Activated naive CD8-positive, alpha-beta T cell treated with anti-CD3 and anti-CD28 coated beads for 36 hours (primary cell): Measurements from ENCODE around the gene TMCO2. TPM values are rescaled to one million over a fixed set of nuclear protein-coding genes. Genes with fewer than 3 reads are reported as not detected.

ENCODE experiments used
- DNase-seq: peaks from one replicate; pipeline ENCODE4 v3.0.0; 2021
- H3K27ac Mint-ChIP-seq: one replicate; pipeline ENCODE4 v1.8.0; 2022; ENCODE audit warnings: mild to moderate bottlenecking, moderate library complexity, mixed read lengths
- H3K27me3 Mint-ChIP-seq: one replicate; pipeline ENCODE4 v1.8.0; 2022; ENCODE audit warnings: mild to moderate bottlenecking, mixed read lengths
- H3K36me3 Mint-ChIP-seq: one replicate; pipeline ENCODE4 v1.8.0; 2021; ENCODE audit warnings: mild to moderate bottlenecking, mixed read lengths
- H3K4me1 Mint-ChIP-seq: one replicate; pipeline ENCODE4 v1.8.0; 2021; ENCODE audit warnings: mixed read lengths
- H3K4me3 Mint-ChIP-seq: one replicate; pipeline ENCODE4 v1.8.0; 2022; ENCODE audit warnings: mild to moderate bottlenecking, moderate library complexity, mixed read lengths
- H3K9me3 Mint-ChIP-seq: one replicate; pipeline ENCODE4 v1.8.0; 2022; ENCODE audit warnings: mixed read lengths
- total RNA-seq, 2 experiments: library from RNA; stranded (reverse); gene quantifications; one replicate each; pipeline ENCODE4 v1.2.3, GENCODE V29; 2021

Gene TMCO2
- total RNA-seq, 2 experiments from 2014 or later: not detected

GRCh38 chr1:40270152-40270834 is 22.6 kb downstream of the TMCO2 start:
- Mint-ChIP-seq H3K4me3 (no peak overlapping the region), H3K4me1 (peaks cover 18% of the 10 kb centered on the region), H3K36me3 (peaks cover 31% of the 10 kb centered on the region), H3K27ac (peak overlapping the region; percentile 73), H3K27me3 (no peaks in the 10 kb centered on the region), H3K9me3 (no peaks in the 10 kb centered on the region)
- DNase-seq: no peak

DNA sequence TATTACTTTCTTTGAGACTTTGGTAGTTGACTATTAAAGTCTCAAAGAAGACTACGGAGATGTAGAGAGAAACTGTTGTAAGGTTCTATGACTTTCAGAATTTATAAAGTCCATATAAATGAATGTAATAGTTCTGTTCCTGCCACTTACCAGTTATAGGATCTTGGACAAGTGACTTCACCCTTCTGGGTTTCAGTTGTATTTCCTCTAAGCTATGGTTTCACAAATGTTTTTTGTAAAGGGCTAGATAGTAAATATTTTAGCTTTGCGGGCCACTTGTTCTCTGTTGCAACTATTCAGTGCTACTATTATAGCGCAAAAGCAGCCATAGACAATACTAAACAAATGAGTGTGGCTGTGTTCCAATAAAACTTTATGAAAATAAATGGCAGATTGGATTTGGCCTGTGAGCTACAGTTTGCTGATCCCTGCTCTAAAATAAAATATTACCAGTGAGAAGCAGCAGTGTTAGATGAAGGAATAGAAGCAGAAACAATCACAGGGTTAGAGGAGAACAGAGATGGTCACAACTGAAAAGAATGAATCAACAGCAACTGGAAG is 25.0 kb downstream of the TMCO2 start:
- Mint-ChIP-seq H3K27ac (peak overlapping the region; percentile 49), H3K9me3 (no peaks in the 10 kb centered on the region), H3K4me1 (peaks cover 13% of the 10 kb centered on the region), H3K4me3 (no peak overlapping the region), H3K36me3 (peaks cover 31% of the 10 kb centered on the region), H3K27me3 (no peaks in the 10 kb centered on the region)
- no peak for DNase-seq

DNA sequence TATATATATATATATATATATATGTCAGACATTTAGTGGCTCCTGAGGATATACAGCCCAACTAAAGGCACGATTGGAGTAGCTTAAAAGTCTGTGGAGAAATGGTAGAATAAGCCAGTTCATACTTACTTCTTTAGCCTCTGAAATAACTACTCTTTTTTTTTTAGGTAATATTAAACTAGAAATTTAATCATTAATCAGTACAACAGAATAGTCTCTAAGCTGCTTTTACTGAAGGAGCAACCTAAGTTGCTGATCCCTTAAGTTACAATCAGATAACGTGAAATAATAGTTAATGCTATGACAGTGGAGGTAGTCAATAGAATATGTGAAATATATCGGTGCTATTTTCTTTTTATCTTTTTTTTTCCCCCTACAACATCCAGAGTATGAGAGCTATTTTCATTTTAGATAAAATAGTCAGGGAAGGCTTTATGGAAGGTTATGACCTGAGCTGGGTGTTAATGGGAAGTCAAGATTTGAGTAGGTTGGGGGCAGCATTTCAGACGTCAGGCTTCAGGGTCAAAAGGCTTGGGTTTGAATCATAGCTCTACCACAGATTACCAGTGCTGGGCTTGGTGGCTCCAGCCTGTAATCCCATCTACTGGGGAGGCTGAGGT is 25.9 kb downstream of the TMCO2 start:
- H3K27ac Mint-ChIP-seq: no peak overlapping the region
- H3K36me3 Mint-ChIP-seq: peaks cover 31% of the 10 kb centered on the region
- H3K4me3 Mint-ChIP-seq: no peak overlapping the region

DNA sequence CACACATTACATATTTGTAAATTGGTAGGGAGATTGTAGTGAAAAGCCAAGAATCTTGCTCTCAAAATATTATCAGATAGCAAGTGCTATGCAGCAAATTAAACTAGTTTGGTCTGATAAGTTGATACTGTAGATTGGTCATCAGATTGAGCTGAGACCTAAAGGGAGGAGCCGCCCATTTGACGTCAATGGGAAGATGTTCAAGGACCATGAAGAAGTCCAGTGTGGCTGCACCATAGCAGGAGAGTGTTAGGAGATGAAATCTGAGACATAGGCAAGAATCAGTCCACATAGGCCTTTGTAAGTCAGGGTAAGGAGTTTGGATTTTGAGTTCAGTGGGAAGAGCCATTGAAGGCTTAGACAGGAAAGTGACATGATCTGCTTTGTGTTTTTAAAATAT is 26.6 kb downstream of the TMCO2 start:
- Mint-ChIP-seq H3K4me3 (no peak overlapping the region), H3K27ac (no peak overlapping the region), H3K27me3 (no peaks in the 10 kb centered on the region), H3K36me3 (peaks cover 31% of the 10 kb centered on the region), H3K9me3 (no peaks in the 10 kb centered on the region), H3K4me1 (peaks cover 13% of the 10 kb centered on the region)
- no peak for DNase-seq

More for the DNA sequence above, 25.9 kb downstream of the TMCO2 start:
- peaks cover 13% of the 10 kb centered on the region for H3K4me1 Mint-ChIP-seq
- H3K9me3 Mint-ChIP-seq: no peaks in the 10 kb centered on the region
- DNase-seq: no peak
- H3K27me3 Mint-ChIP-seq: no peaks in the 10 kb centered on the region

GRCh38 chr1:40276122-40276521 is 28.4 kb downstream of the TMCO2 start:
- H3K9me3 Mint-ChIP-seq: no peaks in the 10 kb centered on the region
- peaks cover 21% of the 10 kb centered on the region for H3K36me3 Mint-ChIP-seq

DNA sequence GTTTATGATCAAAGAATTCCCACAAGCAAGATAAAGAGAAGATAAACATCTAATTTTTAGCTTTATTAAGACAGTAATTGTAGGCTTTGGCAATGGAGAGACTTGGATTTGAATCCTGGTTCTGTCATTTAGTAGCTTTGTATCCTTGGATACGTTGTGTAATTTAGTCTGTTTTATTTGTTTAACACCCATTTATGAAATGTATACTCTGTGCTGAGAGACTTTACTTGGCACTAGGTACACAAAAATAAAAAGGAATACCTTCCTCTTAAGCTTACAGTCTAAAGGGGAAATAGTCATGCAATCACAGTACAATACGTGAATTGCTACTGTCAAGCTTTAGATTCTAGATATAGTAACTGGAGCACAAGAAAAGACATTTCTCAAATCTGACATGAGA is 34.1 kb downstream of the TMCO2 start:
- H3K27me3 Mint-ChIP-seq: no peaks in the 10 kb centered on the region
- no peak for DNase-seq
- no peaks in the 10 kb centered on the region for H3K9me3 Mint-ChIP-seq
- no peak overlapping the region for H3K27ac Mint-ChIP-seq
- H3K36me3 Mint-ChIP-seq: peaks cover 3% of the 10 kb centered on the region
- H3K4me3 Mint-ChIP-seq: no peak overlapping the region
- H3K4me1 Mint-ChIP-seq: no peaks in the 10 kb centered on the region

More at GRCh38 chr1:40276122-40276521, 28.4 kb downstream of the TMCO2 start:
- Mint-ChIP-seq H3K4me1 (peaks cover 5% of the 10 kb centered on the region), H3K4me3 (no peak overlapping the region), H3K27me3 (no peaks in the 10 kb centered on the region), H3K27ac (no peak overlapping the region)
- DNase-seq: no peak

GRCh38 chr1:40291293-40291692 is 43.6 kb downstream of the TMCO2 start:
- no peak for DNase-seq
- H3K27me3 Mint-ChIP-seq: no peaks in the 10 kb centered on the region
- peaks cover 23% of the 10 kb centered on the region for H3K36me3 Mint-ChIP-seq
- H3K9me3 Mint-ChIP-seq: no peaks in the 10 kb centered on the region
- peak overlapping the region; percentile 40 for H3K27ac Mint-ChIP-seq
- peaks cover 5% of the 10 kb centered on the region for H3K4me1 Mint-ChIP-seq
- H3K4me3 Mint-ChIP-seq: no peak overlapping the region

DNA sequence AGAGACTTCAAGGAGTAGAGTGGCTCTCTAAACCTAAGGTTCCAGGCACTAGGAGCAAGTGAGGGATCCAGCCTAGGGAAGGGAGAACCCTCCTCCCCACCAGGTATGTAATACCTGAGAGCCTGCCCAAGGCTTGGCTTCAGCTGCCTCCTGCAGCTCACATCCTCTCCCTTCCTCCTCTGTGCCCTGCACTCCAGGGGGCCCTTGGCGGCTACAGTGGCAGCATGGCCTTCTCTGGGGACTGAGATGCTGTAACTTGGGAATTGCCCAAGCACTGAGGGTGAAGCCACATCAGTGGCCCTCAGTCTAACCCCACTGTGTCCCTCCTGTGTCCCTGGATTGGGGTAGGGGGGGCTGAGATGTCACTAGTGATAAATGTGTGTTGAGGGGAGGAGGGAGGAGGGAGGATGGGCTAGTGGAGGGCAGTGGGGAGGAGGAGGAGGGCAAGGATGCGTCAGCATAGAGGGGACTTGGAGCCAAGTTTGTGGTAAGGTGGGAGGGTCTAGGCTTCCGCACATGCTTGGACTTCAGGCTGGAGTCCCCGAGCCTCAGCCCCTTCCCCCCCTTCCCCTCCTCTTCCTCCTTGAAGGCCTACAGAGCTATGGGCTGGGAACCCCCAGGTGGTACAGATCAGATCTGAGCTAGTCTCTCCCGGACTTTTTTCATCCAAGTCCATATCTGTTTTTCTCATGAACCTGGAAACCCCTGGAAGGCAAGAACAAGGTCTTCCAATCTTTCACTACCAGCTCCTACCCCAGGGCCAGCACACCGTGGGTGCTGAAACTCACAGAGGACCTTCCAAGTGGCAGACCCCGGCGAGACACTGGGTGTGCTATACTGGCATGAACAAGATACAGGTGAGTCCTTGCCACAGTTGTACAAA is 51.9 kb downstream of the TMCO2 start:
- Mint-ChIP-seq H3K4me1 (no peaks in the 10 kb centered on the region), H3K27ac (no peak overlapping the region), H3K36me3 (no peaks in the 10 kb centered on the region), H3K9me3 (no peaks in the 10 kb centered on the region), H3K27me3 (no peaks in the 10 kb centered on the region), H3K4me3 (no peak overlapping the region)
- DNase-seq: no peak

DNA sequence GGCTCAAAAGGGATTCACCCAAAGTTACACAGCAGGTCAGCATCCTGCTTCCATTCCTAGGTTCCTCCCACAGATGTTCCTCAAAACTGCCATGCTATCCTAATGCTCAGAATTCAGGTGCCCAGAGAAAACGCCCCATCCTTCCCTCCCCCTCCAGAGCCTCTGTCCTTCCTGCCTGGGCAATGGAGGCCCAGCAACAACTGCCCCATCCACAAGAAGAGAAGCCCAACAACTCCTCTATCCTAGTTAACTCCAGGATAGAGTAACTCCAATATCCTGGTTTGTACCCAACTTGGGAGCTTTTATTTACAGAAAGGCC is 52.5 kb downstream of the TMCO2 start:
- H3K4me1 Mint-ChIP-seq: no peaks in the 10 kb centered on the region

DNA sequence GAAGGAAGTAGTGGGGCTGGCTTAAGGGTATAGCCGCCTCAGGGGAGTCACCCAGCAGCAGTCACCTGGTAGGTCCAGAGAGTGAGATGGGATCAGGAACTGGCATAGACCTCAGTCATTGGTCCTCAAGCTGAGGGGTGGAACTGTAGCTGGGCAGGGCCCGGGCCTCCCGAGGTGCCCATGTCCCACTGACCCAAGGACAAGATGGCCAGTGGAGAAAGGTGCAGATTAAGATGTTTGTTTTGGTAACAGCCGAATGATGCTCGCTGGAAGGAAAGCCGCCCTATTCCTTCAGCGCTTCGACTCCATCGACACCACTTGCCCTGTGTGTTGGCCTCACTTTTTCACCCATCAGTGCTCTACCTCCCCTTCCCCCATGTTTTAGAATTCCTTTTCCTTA is 52.9 kb downstream of the TMCO2 start:
- no peak overlapping the region for H3K4me3 Mint-ChIP-seq
- no peaks in the 10 kb centered on the region for H3K4me1 Mint-ChIP-seq
- H3K27me3 Mint-ChIP-seq: no peaks in the 10 kb centered on the region
- no peak overlapping the region for H3K27ac Mint-ChIP-seq
- H3K9me3 Mint-ChIP-seq: no peaks in the 10 kb centered on the region
- H3K36me3 Mint-ChIP-seq: no peaks in the 10 kb centered on the region
- no peak for DNase-seq

More for the DNA sequence above, 52.5 kb downstream of the TMCO2 start:
- no peak for DNase-seq
- H3K36me3 Mint-ChIP-seq: no peaks in the 10 kb centered on the region
- no peaks in the 10 kb centered on the region for H3K9me3 Mint-ChIP-seq
- H3K27ac Mint-ChIP-seq: no peak overlapping the region
- no peaks in the 10 kb centered on the region for H3K27me3 Mint-ChIP-seq
- H3K4me3 Mint-ChIP-seq: no peak overlapping the region

GRCh38 chr1:40301066-40301465 is 53.3 kb downstream of the TMCO2 start:
- H3K27ac Mint-ChIP-seq: no peak overlapping the region
- no peaks in the 10 kb centered on the region for H3K4me1 Mint-ChIP-seq
- no peak for DNase-seq
- H3K27me3 Mint-ChIP-seq: no peaks in the 10 kb centered on the region
- H3K9me3 Mint-ChIP-seq: no peaks in the 10 kb centered on the region
- no peaks in the 10 kb centered on the region for H3K36me3 Mint-ChIP-seq
- H3K4me3 Mint-ChIP-seq: no peak overlapping the region

Other genes with a start within 250 kb of the TMCO2 start
- 100 to 1,000 TPM; 483 to 504 TPM for gene CAP1, start 207.2 kb upstream of the TMCO2 start, total RNA-seq
- gene PPT1, start 150.7 kb upstream of the TMCO2 start, total RNA-seq: 10 to 100 TPM; 87.5 to 93.7 TPM
- 10 to 100 TPM; 13.6 to 13.7 TPM for gene RLF, start 86.5 kb upstream of the TMCO2 start, total RNA-seq
- 10 to 100 TPM; 39.6 to 41.0 TPM for gene ZMPSTE24, start 10.3 kb downstream of the TMCO2 start, total RNA-seq
- gene COL9A2, start 69.3 kb downstream of the TMCO2 start, total RNA-seq: 1 to 10 TPM; 2.5 to 3.0 TPM
- 100 to 1,000 TPM; 160 to 162 TPM for gene SMAP2, start 125.8 kb downstream of the TMCO2 start, total RNA-seq
- 1 to 10 TPM; 8.0 to 8.3 TPM for gene ZFP69B, start 202.5 kb downstream of the TMCO2 start, total RNA-seq
- 1 to 10 TPM; 4.2 to 4.6 TPM for gene ZFP69, start 229.4 kb downstream of the TMCO2 start, total RNA-seq